Activated CD4-positive, CD25-positive, alpha-beta regulatory T cell treated with anti-CD3 and anti-CD28 coated beads, Interleukin-2, amount 50 U/mL, for 24 hours (primary cell): ENCODE results near the gene SEPTIN1.

Experiments
- ATAC-seq, 2 donors: fragments of 150-1000 bp; cut with Tn5 transposase; one replicate each; pipeline ENCODE4 v1.10.0; 2021; ENCODE audit warnings: mild to moderate bottlenecking in 1 of 2, moderate library complexity in 1 of 2

The SEPTIN1 gene

DNA sequence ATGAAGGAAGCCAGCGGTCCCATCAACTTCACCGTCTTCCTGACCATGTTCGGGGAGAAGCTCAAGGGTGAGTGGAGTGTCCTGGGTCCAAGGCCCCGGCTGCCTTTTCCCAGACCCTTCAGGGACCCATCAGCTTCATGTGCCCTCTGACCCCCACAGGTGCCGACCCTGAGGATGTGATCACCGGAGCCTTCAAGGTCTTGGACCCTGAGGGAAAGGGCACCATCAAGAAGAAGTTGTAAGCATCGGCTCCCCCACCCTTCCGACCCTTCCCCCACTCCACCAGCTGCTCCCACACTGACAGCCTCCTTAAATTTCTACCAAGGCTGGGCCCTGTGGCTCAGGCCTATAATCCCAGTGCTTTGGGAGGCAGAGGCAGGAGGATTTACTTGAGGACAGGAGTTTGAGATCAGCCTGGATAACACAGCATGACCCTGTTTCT, 5.9 kb downstream of the SEPTIN1 start:
- no peak for ATAC-seq

DNA sequence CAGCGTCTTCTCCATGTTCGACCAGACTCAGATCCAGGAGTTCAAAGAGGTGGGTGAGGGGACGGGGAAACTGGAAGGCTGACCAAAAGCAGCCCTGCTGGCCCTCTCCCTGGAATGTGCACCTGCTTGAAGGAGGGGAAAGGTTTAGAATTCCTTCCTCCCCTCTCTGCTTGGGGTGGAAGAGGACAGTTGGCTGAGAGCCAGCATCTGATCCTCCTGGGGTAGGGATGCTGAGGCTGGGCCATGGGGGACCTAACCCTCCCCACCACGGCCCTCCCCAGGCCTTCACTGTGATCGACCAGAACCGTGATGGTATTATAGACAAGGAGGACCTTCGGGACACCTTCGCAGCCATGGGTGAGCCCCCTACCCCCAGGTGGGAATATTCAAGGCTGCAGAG, 6.5 kb downstream of the SEPTIN1 start:
- no peak for ATAC-seq

DNA sequence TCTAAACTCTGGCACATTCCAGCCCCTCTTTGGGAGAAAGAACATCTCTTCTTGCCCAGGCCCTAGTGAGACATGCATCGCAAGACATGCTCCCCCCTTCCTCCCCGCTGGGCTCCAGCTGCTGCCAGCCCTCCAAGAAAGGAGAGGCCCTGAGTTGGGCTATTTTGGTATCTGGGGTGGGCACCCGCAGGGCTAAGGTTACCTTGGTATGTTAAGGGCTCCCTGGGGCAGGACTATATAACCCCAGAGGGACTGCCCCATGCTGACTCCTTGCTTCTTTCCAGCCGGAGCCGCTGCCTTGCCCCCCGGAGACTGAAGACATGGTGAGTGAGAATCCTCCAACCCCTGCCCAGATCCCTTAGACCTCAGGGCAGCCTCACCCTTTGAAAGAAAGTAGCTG, 7.8 kb downstream of the SEPTIN1 start, which contains the start of gene MYL11:
Gene MYL11, plus strand, starts transcription at position 265 of the 400 bp plus-strand sequence. Its CDS starts 56 bp downstream, at position 321.
- no peak for ATAC-seq

- no peak for ATAC-seq
These were observed 9.6 kb downstream of the SEPTIN1 start for GRCh38 chr16:30372725-30373124.

- ATAC-seq = no peak
These were observed 10.2 kb downstream of the SEPTIN1 start for GRCh38 chr16:30372038-30372712.

GRCh38 chr16:30371248-30371816, 11.0 kb downstream of the SEPTIN1 start:
- ATAC-seq = no peak

DNA sequence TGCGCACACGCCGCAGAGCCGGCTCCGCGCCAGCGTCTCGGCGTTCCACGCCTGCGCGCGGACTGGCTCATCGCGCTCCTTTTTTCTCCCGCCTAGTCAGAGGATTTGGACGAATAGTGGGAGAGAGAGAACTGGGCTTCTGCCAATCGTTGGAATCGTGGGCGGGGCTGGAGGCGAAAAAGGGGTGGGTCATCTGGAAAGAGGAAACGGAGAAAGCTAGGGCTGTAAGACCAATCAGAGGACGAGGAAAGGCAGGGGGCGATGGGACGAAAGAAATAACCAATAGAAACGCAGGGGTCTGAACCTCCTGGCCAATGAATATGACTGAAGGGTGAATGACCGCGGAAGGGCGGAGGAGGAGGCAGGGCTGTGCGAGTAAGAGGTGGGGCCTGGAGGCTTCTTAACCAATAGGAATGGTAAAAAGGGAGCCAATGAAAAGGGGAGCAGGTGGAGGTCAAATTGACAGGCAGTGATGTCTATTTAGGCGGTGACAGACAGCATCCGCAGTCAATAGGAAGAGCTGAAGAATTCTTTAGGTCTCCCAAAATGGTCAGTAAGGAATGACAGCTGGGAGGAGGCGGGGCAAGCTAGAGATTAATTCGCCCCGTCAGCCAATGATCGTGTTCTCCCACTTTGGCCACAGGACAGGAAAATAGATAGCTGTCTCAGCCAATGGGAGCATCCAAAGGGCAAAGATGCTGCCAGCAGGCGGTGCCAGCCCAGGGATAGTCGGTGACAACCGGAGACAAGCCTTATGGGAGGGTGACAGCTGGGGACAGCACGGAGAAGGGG, 11.7 kb downstream of the SEPTIN1 start, which contains the start of gene TBC1D10B:
Gene TBC1D10B, minus strand, starts transcription at position 39 of the 792 bp plus-strand sequence. CDS start 311 bp downstream, outside the sequence.
- ATAC-seq = peak; percentile 85 to 87

GRCh38 chr16:30369938-30370455, 12.4 kb downstream of the SEPTIN1 start:
- peak; percentile 0 for ATAC-seq

GRCh38 chr16:30369091-30369937, 13.0 kb downstream of the SEPTIN1 start:
- ATAC-seq = no peak

GRCh38 chr16:30368792-30369090, 13.6 kb downstream of the SEPTIN1 start:
- no peak for ATAC-seq

GRCh38 chr16:30368122-30368791, 14.1 kb downstream of the SEPTIN1 start:
- ATAC-seq = no peak

- no peak for ATAC-seq
These were observed 14.9 kb downstream of the SEPTIN1 start for GRCh38 chr16:30367349-30368009.

- no peak for ATAC-seq
These were observed 15.8 kb downstream of the SEPTIN1 start for GRCh38 chr16:30366511-30366910.

DNA sequence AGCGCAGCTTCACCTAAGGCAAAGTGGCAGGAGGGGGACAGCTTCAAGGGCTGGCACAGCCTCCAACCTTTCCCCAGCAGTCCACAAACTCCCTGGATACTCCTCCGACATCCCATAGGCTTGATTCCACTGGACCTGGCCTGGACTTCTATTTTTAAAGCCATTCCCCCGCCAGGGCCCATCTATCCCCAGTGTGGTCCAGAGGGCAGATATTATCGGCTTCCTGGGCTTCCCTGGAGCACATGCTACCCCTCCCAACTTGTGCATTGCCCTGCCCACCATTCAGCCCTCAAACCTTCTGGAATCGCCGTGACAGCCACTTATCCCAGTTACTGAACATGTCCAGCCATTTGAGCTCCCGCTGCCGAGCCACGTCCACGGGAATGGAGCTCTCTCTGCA, 17.2 kb downstream of the SEPTIN1 start:
- ATAC-seq = no peak

- no peak for ATAC-seq
These were observed 21.2 kb downstream of the SEPTIN1 start for GRCh38 chr16:30361180-30361579.

DNA sequence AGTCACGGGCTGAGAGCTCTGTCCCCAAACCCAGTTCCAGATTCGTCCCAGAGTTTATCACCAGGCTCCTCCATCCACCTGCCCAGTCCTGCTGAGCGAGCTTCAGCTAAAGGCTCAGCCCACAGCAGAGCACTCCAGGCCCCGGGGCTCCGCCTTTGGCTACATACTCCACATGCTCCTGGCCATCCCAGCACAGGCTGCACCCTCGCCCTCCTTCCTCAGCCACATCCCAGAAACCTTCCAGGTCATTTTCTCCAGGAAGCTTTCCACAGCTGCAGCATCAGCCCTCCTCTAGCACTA, 22.5 kb downstream of the SEPTIN1 start:
- no peak for ATAC-seq

- no peak for ATAC-seq
These were observed 23.1 kb downstream of the SEPTIN1 start for GRCh38 chr16:30358990-30359870.

GRCh38 chr16:30358577-30358936, 23.8 kb downstream of the SEPTIN1 start:
- no peak for ATAC-seq

DNA sequence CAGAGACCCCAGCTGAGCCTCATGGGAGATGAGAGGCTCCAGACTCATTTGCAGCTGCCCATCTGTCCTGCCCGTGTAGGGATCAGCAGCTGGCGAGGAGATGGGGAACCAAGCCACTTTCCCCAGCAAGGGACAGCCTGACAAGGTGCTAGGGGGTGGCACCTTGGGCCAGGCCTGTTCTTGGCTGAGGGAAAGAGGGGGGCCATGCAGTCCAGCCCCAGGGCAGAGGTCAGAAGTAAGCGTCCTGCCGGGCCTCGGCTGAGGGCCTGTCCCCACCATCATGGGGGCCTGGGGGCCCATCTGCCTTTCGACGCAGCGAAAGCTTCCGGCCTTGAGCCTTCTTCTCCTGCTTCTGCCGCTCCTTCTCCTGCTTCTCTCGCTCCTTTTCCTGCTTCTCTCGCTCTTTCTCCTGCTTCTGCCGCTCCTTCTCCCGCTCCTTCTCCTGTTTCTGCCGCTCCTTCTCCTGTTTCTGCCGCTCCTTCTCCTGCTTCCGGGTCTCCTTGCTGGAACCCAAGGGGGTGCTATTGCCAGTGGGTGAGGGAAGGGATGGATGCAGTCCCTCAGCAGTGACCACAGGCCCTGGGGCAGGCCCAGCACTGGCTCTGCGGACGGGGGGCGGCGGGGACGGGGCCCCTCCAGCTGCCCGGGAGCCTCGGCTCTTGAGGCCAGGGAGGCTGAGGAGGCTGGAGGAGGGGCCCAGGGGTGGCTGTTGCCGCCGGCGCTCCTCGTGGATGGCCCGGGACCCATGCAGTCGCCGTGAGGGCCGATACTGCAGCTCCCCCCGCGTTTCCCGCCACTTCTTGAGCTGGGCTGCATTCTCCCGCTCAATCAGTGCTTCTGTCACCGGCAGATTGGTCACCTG, 24.4 kb downstream of the SEPTIN1 start:
- ATAC-seq = no peak
